ENCODE data around the gene LY9.

DNA sequence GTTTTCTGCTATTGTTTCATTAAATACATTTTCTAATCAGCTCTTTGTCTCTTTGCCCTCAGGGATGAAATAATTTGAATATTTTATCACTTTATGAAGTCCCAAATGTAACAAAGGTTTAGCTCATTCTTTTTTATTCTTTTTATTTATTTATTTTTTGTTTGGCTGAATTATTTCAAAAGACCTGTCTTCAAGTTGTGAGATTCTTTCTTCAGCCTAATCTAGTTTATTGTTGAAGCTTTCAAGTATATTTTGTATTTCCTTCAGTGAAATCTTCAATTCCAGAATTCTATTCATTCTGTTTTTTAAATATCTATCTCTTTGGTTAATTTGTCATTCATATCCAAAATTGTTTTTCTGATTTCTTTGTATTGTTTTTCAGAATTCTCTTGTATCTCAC is 10.8 kb downstream of the LY9 start:
- TF ChIP-seq POLR2A (IDR thresholded peaks at IDR 0.05; ENCODE audit: low read depth, low read length) (no peak), POLR2AphosphoS5 (IDR thresholded peaks at IDR 0.05; ENCODE audit: low read depth, low read length) (no peak)

Measured in GM12892 (cell line).